Measurements from ENCODE around the gene ARFIP1. TPM values are rescaled to one million over a fixed set of nuclear protein-coding genes. Genes with fewer than 3 reads are reported as not detected.

The ARFIP1 gene
- total RNA-seq, 1 donor from 2014 or later, result 24.8 TPM

DNA sequence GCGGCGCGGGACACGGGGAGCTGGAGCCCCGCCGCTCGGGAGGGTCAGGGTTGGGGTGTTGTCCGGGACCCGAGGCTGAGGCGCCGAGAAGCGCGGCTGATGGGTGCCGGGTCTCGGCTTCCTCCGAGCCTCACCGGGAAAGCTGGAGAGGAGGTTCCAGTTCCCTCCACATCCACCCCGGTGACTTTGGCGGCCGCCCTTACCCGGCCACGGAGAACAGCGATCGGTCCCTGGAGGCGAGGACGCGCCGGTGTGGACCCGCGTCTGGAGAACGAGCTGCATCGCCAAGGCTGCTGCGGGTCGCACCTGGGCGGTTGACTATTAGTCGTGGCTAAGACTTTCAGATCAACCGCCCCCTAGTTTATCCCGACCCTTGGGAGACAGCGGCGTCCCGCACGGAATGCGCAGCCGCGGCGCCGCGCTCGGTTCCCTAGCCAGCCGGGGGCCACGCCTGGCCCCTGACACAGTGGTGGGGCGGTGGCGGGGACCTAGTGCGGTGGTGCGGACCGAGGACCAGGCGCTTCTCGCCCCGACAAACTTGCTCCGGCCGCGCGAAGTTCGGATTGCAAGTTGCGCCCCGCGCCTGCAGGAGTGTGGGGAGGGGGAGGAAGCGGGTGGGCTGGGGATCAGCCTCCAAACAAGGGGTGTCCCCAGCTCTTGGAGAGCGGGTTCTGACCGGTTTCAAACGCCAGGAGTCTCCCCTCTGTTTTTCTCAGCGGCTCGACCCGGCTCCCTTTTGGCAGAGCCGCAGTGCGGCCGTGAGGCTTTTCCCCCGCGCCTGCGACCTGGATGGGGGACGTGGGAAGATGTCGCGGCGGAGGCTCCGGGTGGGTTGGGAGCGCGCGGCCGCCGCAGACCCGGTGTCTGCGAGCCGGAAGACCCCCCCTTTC is 156.9 kb downstream of the ARFIP1 start:
- intact Hi-C loops (cut with micrococcal nuclease), result loop anchor here (5.0 kb wide), 3 partner anchors 89 to 181 kb away; partner anchors contain the start of genes ARFIP1 and TIGD4

DNA sequence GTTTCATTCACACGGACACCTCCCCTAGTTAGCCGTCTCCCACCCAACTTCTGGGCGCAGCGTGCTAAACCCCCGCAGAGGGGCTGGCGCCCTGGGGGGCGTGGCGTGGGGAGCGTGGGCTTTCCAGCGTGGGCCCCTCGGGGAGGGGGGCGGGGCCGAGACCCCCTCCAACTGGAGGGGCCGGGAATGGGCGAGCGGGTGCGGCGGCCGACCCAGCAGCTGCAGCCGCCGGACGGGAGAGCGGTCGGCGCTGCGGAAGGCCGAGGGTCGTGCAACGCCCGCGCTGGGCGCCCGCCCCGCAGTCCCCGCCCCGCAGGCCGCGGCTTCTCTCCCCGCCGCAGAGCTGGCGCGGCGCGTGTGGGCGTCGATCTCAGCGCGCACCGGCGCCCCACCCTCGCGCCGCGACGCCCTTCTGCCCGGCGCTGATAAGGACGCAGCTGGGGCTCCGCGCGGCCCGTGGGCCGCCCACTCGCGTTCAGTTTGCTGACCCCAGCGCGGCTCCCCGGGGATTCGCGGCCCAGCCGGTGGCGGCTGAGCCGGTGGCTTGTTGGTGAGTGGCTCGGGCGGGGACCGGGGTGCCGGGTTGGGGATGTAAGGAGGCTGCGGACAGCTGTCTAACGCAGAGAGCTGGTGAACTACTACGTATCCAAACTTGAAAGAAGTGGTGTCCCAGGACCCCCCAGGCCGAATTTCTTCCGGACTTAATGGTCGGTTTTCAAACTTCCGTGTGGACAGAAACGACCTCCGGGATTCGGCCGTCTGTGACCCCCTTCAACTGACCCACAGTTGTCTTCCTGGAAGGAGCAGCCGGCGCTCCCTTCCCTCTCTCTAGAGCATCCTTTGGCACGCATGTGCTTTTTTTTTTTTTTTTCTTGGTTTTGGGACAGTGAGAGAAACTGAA is 157.8 kb downstream of the ARFIP1 start:
- intact Hi-C loops (cut with micrococcal nuclease), result loop anchor here (5.0 kb wide), 3 partner anchors 90 to 180 kb away; partner anchors contain the start of genes ARFIP1 and TIGD4

DNA sequence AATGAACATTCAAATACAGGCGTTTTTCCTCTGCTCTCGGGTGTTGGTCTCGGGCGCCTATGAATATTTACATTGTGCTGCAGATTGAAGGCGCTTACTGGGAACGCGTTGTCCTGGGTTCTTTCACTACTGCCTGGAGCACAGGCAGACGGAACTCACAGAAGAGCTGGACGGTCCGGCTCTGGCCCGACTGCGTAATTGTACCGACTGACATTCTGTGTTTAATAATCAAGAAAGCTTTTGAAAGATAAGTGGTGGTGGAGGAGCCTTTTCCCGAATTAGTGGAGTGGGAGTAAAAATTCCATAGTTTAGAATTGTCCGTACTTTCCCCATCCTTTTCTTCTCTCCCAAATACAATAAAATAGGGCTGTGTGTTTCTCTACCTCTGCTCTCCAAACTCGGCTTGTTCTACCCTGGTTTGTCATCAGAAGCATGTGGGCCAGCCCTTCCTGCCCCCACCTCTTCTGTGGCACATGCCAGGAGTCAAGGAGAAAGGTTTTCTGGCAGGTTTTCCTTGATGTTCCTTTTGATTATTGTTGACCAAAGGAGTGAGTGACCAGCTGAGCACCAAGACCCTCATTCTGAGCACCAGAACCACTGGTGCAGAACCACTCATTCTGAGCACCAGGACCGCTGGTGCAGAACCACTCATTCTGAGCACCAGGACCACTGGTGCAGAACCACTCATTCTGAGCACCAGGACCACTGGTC is 158.6 kb downstream of the ARFIP1 start:
- intact Hi-C loops (cut with micrococcal nuclease), result loop anchor here (5.0 kb wide), 3 partner anchors 91 to 179 kb away; partner anchors contain the start of genes ARFIP1 and TIGD4

DNA sequence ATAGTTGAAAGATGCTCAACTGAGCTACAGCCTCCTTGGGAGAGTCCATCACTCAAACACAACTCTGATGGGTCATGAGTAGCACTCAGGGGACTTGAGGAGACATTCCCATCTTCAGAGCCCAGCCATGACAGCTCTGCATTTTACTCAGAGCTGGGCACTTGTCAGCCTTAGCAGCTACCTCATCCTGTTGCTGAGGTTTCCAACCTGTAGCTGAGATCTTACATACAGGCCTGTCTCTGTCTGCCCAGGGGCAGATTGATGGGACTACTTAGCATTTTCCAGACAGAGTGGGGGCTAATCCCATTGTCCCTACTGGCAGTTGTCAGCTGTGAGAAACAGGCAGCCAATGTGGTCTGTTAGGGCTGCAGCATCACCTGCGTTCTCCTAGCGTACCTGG is 159.9 kb downstream of the ARFIP1 start:
- intact Hi-C loops (cut with micrococcal nuclease), result loop anchor here (5.0 kb wide), 3 partner anchors 92 to 178 kb away; partner anchors contain the start of genes ARFIP1 and TIGD4

DNA sequence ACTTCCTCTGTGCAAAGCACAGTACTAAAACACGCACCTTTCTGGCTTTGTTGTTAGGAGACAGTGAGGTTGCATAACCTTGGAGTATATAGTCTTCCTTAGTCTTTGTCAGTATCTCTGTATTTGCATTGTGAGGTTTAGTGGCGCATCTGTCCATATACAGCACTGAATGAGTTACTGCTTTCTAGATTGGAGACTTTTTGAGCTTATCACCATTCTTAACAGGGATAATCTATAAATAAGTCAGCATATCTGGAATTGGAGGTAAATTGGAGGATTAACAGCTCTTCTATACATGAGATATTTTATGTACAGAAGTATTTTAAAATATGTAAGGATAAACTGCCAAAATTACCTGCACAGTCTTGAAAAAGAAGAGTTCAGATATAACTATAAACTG is 160.7 kb downstream of the ARFIP1 start:
- intact Hi-C loops (cut with micrococcal nuclease), result no loop called here

DNA sequence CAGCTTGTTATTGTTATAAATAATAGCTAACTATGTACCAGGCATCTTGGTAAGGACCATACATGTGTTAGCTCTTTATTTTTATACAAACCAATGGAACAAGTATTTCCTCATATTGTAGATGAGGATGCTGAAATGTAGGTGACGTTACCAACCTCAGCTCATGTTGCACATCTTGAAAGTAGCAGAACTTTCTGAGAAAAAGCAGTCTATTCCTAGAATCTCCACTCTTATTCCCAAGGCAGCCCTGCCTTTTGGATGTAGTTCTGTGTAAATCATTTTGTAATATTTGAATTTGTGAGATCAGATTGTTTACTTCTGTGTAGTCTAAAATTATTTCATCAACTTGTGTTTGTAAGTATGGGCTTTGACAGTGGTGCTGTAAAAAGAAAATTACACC is 161.7 kb downstream of the ARFIP1 start:
- intact Hi-C loops (cut with micrococcal nuclease), result no loop called here

DNA sequence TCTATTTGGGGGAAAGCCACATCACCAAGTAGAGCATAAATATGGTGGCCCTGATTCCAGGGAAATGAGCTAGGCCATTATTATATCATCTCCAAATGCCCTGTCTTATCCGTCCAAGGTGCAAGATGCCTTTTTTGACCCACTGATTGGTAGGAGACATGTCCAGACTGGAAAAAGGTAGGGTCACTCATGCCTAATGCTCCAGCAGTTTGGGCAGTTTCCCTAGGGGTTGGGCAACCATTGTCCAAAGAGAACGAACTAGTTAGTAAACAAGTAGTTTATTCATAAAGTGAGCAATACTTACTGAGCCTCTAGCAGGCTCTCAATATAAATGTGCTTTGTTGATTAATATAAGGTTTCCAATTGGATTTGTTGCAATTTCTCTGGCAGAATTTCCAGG is 162.6 kb downstream of the ARFIP1 start:
- intact Hi-C loops (cut with micrococcal nuclease), result no loop called here

DNA sequence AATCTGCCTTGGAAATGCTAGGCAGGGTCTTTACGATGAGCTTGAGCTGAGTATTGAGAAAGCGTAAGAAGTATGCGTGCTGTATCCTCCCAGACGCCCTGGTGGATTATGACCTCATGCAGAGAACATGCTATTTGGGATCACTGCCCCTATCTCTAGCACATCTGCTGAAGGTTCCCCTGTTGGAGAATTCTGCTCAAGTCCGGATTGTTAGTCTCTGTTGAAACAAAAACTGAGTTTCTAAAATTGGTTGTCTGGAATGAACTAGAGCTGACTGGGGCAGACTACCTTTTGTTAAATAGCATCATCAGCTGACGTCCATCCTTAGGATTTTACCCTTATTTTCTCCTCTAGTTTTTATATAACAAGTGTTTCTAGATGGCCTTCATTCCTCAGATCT is 163.9 kb downstream of the ARFIP1 start:
- intact Hi-C loops (cut with micrococcal nuclease), result no loop called here

DNA sequence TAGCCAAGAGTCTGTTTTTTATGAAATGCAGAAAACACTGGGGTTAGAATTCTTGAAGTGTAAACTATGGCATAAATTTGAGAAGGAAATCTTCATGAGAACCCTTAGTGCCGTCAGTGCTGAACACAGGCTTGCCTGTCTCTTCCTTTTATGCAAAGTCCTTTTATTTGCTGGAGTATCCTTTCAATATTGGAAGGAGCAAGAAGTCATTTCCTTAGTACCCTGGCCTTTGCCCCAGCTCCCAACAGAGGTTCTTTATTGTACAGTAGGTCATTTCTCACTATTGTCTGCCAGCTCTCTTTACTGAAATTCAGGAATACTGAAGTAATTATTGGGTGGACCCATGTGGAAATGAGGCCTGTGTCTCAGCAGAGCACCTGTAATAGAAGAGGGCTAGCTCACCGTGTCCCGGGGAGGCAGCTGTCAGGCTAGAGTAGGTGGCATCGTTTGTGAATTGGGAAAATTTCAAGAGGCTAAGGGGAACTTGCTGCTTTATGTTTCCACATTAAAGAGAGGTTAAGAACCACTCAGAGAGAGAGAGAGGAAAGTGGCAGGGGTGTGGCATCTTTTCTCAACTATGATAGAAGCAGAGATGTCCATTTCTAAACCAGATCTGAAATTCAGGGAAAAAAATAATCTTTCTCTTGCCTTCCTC is 165.0 kb downstream of the ARFIP1 start:
- intact Hi-C loops (cut with micrococcal nuclease), result no loop called here

DNA sequence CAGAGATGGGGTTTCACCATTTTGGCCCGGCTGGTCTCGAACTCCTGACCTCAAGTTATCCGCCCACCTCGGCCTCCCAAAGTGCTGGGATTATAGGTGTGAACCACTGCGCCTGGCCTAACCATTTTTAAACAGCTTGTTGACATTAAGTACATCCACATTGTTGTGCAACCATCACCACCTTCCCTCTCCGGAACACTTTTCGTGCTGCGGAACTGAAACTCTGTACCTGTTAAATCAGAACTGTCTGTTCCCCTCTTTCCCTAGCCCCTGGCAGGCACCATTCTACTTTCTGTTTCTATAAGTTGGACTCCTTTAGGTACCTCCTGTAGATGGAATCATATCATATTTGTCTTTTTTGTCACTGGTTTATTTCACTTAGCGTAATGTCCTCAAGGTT is 165.9 kb downstream of the ARFIP1 start:
- intact Hi-C loops (cut with micrococcal nuclease), result no loop called here

DNA sequence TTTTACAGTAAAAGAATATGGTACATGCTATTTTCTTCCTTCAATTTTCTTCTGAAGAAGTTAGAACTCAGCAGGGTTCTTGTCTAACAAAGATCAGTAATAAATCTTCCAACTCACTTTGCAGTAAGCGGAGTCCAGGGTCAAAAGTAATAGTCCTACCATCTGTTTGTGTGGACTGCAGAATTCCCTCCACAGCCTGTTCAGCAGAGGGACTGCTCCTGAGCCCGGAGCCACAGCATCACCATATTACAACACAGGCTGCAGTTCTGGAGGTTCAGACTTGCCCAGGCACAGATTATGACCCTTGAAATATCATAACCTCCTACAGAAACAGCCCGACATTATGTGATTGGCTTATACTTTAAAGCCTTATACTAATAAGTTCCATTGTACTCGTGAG is 166.7 kb downstream of the ARFIP1 start:
- intact Hi-C loops (cut with micrococcal nuclease), result no loop called here

DNA sequence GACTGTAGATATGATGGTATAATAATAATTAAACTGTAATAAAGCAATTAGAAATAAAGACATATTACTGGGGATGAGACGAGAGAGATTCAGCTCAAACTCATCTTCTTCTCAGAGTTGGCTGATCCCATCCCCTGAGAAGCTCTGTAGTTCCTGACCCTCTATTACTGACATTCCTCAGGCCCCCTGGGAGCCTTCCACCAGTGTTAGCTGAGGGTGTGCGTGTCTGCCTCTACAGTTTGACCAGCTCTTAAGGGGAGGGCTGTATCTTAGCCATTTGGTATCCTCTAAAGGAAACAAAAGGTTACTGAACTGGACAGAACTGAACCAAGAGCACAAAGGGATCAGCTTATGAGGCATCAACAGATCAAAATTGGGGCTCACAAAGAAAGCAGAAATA is 167.6 kb downstream of the ARFIP1 start:
- intact Hi-C loops (cut with micrococcal nuclease), result no loop called here

DNA sequence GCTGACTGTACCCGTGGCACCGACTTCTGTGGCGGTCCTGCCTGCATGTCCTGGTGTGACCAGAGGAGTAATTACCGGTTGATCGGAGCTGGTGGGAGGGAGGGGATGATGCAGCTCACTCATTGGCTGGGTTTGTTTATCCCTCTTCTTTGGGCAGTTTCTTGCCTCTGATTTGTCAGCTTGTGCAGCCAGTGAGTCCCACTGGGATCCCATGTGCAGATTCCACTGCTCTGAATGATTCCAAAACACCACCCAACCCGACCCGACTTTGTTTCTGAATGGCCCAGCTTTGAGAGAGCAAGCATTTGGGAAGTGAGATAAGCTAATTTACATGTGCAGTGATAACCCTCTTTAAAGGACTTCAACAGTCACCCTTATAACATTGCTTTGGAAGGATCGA is 170.2 kb downstream of the ARFIP1 start:
- intact Hi-C loops (cut with micrococcal nuclease), result no loop called here

DNA sequence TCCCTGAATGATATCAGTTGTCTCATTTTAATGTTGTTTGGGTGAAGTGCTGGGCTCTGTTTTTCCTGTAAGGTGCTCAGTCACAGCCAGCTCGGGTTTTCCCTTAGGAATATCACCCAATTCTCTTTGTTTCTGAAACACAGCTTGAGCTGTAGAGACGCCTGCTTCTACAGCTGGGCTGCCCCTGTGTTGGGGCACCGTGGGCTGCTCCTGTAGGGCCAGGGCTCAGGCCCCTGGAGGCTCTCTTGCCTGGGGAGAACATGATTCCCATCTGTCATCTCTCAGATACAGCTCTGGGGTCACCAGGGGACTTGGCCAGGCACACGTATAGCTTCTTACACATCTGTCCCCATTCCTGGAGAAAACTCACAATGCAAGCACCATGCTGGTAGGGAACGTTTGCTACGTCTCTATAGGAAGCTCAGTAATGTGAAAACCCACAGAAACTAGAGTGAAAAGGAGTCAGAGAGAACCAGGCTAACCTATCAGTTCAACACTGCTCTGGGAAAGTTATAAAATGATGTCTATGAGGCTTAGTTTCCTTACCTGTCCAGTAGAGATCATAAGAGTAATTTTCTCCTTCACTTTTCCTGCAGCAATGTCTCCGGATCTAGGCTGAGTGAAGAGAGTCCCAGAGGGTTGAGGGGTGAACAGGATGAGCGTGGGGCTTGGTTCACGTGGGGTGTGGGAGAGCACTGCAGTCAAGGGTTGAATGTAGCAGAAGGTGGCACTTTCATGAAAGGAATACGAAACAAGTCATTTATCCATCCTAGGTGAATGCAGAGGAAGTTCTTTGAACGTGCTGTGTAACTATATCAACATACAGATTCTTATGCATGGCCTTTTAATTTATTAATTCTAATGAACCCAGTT is 170.9 kb downstream of the ARFIP1 start:
- intact Hi-C loops (cut with micrococcal nuclease), result no loop called here

DNA sequence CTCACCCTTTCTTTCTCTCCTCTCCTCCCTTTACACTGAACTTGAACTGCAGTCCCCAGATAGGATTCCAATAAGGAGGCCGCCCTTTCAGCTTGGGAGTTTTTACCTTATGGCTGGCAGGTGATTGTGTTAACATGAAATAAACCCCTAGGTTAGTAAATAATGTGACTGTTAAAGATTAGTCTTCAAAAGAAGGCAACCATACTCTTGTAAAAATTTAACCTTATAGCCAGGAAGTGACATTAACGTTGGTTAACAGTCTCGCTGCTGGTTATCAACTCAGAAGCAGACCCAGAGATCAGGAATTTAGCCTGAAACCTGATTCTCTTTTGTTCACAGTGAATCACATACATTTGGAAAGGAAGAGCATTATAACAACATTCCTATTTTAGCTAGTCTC is 171.6 kb downstream of the ARFIP1 start:
- intact Hi-C loops (cut with micrococcal nuclease), result no loop called here

DNA sequence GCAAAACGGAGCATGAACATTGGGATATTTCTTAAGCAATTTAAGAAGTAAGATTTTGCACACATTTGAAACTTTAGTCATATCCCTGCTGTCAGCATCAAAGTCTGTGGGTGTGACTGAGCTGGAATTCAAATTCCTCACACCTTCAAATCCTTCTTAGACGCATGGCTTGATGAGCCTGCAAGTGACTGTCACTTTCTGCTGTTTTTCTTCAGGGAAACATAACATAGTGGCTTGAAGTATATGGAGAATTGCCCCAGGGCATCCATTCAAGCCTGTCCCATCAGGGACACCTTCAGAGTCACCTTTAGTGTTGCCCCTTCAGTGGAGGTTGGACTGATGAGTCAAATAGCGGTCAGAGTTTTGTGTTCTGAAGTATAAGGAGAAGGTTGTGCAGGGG is 173.8 kb downstream of the ARFIP1 start:
- intact Hi-C loops (cut with micrococcal nuclease), result no loop called here

DNA sequence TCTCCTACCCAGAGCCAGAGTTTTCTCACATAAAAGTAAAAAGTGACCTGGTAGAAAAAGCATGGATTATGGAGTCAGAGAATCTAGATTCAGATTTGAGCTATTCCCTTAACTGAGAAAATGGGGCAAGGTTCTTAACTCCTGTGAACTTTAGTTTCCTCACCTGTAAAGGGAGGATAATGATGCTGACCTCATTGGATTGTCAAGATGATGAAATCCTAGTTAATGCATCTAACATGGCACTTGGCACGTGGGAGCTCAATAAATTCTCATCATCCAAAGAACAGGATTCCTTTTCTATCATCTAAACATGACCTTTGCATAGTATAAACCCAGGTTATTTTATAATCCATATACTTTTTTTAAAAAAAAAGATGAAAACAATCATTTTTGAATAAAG is 175.0 kb downstream of the ARFIP1 start:
- intact Hi-C loops (cut with micrococcal nuclease), result no loop called here

DNA sequence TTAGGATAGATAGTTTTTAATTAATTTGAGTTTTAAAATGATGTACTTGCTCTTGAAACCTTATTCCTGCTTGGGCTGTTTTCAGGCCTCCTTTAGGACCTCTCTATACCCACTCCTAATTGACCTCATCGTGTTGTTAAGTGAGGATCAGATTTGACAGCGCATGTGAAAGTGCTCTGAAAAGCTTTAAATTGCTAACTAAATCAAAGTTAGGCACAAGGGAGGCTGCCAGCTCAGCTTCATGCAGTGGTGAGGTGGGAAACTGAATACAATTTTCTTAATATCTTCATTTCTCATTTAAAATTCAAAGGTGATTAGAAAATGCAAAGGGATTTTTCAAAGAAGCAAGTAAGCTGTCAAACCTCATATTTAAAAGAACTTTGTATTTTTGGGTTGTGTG is 176.4 kb downstream of the ARFIP1 start:
- intact Hi-C loops (cut with micrococcal nuclease), result no loop called here

DNA sequence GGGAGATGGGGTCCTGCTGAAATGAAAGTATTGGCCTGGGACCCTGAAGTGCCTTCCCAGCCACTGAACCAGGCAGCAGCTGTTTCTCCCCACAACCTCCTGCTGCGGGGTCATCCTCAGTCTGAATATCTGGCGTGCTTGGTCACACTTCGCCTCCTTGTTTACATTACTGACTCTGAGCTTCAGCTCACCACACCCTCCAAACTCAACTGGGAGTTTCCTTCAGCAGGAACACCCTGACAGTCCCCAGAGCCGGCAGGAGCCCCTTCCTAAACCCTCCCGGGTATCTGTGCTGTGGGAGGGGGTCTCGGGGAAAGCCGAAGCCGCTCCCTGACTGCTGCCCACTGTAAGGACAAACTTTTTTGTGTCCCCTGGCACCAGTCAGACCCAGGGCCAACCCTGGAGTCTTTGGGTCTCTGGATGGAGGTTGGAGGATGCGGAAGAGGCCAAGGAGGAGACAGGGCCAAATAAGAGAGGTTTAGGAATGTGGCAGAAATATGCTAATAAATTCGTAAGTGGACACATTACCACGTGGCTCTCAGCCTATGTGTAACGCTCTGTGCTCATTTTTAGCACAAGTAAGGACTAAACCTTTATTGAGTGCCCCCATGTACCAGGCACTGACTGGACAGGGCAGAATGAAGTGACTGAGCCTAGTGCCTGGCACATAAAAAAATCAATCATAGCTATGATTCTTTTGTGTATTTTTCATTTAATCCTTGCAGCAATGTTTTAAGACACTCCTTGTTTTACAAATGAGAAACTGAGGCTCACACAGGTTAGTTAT is 177.1 kb downstream of the ARFIP1 start:
- intact Hi-C loops (cut with micrococcal nuclease), result no loop called here

All from T-helper 1 cell treated with Interleukin-12 subunit alpha and Interleukin-12 subunit beta and Interleukin-4 antibody, amounts not matched to agents 30 ng/mL and 1 ng/mL, for 36 hours (primary cell).